ENCODE measurements around the gene KRT33B.
"Not testable (repeated sequence)": the region's sequence is repeated elsewhere in the genome, so short reads cannot be mapped to it uniquely, and the experiment has no call there.

Gene KRT33B

DNA sequence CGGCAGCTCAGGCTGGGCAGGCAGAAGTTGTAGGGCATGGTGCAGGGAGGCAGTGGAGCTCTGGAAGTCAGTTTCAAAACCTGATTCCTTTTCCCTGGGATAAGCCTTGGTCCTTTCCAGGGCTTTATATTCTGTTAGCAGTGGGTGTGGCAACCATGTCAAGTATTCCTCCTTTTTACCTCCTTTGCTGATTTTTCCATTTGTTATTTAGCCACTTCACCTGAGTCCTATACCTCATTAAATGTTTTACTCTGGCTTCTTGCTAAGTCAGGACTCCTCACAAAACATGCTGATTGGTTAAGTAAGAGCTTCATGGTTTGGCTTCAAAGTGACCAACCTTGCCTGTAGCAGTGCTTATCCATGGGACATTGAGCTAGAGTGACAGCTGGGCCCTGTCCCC lies at the start of gene KRT33B:
KRT33B (minus strand) TSS at position 101 of the 400 bp plus-strand sequence; CDS start at position 38, 63 bp downstream.
- intact Hi-C loops (cut with DNase I), result no loop called here
- DNase-seq, result no peak

DNA sequence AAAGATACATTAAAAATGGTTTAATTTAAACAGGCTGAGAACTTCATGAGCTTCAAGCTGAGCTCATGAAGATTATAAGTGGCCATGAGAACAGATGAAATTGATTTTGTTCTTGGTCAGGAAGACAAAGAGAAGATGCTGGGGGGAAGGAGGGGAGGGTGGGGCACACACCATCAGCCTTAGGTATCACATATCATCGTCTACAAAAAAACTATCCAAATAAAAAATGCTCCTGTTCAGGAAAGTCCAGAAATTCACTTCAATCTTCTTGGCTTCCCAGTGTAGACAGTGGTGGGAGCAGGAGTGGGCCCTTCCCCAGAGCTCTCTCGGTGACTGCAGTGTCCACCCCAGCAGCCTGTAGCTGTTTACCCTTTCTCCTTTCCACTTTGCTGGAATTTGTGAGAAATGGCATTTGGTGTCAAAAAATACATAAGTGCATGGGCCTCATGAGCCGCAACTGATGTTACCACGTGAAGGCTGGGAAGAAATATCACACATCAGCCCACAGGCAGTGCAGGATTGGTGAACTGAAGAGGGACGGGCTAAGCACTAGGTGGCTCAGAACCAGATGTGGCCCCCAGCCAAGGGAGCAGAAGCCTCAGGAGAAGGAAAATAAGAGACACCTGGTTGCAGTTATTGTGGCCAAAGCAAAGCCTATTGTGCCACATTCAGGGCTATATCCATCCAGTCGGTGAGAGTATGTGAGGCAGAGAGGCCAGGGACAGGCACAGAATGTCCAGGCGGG lies 48.7 kb upstream of the KRT33B start:
- no peak for DNase-seq
- intact Hi-C loops (cut with DNase I), result no loop called here

DNA sequence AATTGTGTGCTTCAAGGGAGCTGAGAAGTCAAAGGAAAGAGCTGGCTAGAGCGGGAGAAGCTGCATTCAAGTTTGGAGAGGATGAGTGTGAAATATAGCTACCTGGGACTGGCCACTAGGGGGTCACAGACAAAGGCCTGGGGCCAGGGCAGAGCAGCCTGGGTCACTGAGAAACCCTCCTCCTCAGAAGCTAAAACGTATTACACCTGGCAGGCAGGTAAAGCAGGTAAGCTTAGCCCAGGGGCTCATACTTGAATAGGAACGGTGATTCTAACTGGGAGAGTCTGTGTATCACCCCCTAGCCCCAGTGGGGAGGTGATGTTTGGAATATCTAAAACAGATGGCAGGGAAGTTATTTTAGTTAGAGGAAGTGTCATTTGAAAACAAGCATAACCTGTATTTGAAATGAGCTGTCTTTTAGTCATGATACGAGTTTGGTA lies 48.0 kb upstream of the KRT33B start:
- intact Hi-C loops (cut with DNase I), result no loop called here

DNA sequence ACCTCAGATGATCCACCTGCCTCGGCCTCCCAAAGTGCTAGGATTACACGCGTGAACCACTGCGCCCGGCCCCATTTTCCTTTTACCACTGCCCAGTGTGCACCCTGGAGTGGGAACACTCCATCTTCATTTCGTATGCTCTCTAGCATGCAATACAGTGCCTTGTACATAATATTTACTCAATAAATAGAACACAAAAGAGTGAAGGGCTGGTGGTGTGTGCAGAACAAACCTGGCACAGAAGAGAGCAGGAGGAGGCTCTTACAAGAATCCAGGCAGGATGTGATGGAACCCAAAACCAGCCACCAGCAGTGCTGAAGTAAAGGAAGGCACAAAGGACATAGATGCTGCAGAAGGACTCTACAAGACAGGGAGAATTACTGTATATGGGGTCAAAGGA lies 47.5 kb upstream of the KRT33B start:
- DNase-seq, result no peak
- intact Hi-C loops (cut with DNase I), result no loop called here

More for the DNA sequence above, 48.0 kb upstream of the KRT33B start:
- DNase-seq, result no peak

DNA sequence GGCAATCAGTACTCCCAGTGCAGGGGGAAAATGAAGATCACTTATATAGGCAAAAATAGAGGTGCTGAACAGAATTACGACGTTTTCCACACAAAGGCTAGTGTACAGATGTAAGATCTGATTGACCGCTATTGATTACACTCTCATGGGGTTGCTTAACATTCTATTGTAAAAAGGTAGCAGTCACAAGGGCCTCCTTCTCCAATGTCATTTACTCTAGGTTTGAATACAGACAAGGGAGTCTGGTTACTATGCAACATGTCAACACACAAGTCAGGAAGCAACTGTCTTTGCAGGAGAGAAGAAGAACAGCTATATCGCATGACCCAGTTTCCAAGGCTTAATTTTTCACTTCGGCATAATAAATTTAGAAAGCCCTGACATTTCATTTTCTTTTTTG lies 46.9 kb upstream of the KRT33B start:
- intact Hi-C loops (cut with DNase I), result no loop called here
- no peak for DNase-seq

DNA sequence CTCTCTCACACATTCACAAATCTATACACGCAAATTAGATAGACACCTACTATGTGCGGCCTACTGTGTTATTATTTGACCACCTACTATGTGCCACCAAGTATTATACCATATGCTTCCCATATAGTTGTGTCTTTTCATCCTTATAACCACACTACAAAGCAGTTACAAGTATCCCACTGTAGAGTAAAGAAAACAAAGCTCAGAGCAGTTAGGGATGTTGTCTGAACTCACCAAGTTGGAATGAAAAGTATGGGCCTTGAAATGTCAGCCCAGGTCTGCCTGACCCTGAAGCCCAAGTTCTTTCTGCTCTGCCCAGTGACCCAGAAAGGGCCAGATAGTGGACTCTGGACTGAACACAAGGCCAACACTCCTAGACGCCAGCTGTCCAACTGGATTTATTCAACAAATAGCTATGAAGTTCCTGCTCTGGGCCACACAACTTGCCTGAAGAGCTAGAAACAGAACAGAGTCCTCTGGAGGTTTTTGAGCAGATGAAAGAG lies 46.3 kb upstream of the KRT33B start:
- intact Hi-C loops (cut with DNase I), result no loop called here
- DNase-seq, result no peak

DNA sequence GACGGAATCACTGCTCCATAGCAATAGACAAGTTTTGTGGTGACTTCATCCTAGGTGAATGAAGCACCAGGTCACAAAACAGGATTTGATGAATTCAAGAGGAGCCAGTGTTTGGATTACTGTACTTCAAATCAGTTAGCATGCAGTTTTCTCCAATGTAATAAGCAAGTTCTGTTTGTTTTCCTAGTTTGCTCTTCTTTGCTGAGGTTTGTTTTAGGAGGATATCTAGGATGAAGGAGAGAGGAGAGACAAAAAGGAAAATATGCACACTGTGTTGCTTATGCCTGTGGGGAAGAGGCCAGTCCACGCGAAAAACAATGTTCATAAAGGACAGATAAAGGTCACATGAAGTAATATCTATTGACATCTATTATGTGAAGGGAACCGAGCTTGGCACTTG lies 45.8 kb upstream of the KRT33B start:
- intact Hi-C loops (cut with DNase I), result no loop called here
- no peak for DNase-seq

DNA sequence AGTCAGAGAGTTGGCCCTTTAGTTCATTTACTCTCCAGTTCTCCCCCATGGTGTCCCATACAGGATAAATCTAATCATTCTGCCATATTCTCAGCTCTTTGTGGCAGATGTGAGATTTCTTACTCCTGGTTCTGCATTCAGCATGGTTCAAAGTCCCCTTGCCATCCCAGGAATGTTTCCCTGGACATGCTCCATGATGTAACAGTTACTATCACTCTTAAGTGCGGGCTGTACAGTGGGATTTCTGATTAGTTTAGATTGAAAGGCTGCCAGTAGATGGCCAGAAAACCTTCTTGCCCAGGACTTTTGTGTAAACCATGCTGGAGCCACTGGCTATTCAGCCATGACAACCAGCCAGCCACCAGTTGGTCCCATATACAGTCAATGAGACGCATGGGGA lies 44.4 kb upstream of the KRT33B start:
- intact Hi-C loops (cut with DNase I), result no loop called here
- DNase-seq, result no peak

DNA sequence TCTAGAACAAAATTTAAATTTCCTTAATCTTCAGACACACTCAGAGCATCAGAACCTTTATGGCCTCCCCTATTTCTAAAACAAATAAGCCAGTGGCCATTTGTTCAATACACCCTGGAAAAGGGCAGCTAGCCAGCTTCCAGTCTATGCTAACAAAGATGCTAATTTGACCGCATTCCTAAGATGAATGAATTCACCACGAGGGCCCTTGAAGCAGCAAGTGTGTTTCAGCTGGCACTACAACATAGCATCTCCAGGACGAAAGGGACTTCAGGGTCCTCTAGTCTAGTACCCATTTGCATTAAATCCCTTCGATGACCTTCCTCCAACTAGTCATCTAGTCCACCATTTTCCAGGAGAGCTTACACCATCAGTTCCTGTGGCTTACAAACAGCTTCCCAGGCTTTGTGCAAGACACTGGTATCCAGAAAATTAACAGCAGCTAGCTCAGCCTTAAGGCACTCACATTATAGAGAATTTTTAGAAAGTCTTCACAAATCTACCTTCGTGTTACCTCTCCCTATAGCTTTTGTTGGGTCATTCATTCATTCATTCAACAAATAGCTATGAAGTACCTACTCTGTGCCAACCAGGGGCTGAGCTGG lies 43.8 kb upstream of the KRT33B start:
- intact Hi-C loops (cut with DNase I), result no loop called here
- DNase-seq, result no peak

DNA sequence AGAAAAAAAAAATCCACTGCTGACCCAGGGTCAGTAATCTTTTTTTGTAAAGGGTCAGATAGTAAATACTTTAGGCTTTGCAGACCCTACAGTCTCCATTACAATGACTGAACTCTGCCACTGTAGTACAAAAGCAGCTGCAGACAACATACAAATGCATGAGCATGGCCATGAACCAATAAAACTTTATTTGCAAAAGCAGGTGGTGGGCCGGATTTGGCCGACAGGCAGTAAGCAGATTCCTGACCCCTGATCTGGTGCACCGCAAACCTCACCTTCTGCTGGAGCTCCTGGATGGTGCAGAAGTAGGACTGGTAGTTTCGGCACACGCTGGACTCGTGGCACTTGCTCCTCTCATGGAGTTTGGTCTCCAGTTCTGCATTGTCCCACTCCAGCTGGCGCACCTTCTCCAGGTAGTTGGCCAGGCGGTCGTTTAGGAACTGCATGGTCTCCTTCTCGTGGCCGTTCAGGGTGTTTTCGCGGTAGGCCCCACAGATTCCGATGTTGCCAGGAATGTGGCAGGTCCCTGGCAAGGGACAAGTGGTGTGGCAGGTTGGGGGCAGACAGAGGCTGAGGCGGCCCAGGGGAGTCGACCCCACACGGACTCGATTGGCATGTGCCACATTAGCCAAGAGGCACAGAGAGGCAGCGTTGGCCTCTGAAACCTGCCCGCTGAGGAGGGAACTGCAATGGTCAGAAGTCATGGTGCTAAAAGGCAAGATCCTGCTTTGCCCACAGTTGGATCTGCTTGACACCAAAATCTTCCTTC lies 41.6 kb upstream of the KRT33B start:
- intact Hi-C loops (cut with DNase I), result no loop called here
- DNase-seq, result no peak

DNA sequence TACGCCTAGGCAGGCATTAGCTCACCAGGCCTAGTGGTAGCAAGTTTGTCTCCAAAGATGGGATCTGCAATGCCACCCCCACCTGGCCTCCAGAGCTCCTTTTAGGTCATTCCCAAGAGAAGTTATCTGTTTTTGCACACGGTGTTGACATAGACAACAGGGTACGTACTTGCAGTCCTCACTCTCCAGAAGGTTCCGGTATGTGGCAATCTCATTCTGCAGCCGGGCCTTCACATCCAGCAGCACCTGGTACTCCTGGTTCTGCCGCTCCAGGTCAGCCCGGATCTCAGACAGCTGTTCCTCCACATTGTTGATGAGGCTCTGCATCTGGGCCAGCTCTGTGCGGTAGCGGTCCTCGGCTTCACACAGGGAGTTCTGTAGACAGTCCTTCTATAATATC lies 37.6 kb upstream of the KRT33B start:
- no peak for DNase-seq
- intact Hi-C loops (cut with DNase I), result no loop called here

DNA sequence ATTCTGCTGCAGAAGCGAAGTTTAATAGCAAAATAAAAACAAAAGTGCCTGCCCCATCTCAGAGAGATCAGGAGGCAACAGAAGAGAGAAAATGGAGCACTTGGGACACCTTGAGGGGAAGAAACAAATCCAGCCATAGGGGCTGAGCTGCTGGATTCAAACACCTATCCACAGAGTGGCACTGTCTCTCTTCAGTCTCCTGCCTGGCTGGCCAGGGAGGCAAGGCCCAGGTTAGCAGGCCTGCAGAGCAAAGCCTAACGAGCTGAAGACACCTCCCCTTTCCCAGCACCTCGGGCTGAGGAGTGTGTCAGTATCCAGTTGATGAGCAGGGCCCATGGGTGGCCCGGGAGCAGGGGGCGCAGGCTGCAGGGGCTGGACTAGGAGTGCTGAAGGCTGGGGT lies 36.6 kb upstream of the KRT33B start:
- intact Hi-C loops (cut with DNase I), result no loop called here
- no peak for DNase-seq

DNA sequence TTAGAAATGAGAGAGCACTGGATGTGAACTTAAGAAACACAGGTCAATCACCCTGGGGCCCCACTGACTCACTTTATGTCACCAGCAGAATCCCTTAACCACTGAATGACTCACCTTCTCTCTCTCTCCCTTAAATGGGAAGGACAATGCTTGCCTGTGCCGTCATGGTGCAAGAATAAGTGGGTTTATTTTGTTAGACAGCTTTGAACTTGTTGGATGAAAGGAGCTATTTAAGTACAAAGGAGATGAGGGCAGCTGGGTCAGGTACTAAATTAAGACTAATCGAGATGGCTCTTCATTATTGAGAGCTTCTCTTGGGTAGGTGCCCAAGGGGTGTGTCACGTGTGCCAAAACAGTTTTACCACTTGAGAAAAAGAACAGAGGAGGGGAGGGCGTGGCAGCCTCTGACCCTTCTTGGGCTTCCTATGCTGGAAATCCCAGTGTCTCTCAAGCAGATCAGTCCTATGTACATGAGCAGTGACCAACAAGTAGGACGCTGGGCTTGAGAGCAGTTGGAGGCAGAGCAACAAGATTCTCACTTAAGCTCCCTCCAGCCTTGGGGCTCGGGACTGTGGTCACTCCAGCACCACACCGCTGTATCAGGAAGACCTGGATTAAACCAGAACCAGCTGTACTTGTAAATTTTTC lies 34.5 kb upstream of the KRT33B start:
- intact Hi-C loops (cut with DNase I), result no loop called here
- no peak for DNase-seq

DNA sequence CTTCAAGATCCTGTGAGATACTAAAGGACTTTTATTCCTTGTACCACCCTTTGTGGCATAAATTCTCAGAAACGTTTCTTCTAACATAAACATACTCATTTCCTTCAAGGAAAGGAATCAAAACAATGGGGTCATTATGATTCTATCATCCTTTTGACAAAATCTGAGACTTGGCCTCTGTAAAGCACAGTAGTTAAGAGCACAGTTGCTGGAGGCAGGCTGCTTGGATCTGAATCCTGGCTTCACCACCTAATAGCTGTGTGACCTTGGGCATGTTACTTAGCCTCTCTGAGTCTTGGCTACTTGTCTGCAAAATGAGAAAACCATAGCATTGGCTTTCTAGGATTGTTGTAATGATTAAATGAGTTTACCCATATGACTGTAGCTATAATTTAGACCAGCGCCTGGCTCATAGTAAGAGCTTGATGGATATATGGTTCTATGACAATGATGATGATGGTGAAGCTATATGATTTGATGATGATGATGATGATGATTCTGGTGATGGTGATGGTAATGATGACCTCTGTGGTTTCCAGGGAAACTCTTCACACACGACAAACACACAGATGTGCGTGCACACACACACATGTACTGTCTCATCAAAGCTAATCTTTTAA lies 33.9 kb upstream of the KRT33B start:
- intact Hi-C loops (cut with DNase I), result no loop called here
- DNase-seq, result no peak

DNA sequence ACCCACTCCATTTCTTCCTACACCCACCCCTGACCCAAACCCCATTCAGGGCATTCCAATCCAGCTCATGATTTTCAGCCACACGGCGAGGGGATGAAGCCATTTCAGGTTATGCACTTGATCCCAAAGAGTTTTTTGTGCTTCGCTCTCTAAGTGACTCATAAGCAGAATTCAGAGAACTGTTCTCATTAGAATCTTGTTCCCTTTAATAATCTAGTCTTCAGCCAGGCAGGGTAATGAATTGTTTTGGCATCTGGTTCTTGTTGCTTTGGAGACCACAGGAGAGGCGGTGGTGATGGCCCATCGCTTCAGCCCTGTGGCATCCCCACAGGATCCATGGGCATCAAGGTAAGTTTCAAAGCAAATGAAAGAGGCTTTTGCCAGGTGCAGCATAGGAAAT lies 32.5 kb upstream of the KRT33B start:
- no peak for DNase-seq
- intact Hi-C loops (cut with DNase I), result no loop called here

DNA sequence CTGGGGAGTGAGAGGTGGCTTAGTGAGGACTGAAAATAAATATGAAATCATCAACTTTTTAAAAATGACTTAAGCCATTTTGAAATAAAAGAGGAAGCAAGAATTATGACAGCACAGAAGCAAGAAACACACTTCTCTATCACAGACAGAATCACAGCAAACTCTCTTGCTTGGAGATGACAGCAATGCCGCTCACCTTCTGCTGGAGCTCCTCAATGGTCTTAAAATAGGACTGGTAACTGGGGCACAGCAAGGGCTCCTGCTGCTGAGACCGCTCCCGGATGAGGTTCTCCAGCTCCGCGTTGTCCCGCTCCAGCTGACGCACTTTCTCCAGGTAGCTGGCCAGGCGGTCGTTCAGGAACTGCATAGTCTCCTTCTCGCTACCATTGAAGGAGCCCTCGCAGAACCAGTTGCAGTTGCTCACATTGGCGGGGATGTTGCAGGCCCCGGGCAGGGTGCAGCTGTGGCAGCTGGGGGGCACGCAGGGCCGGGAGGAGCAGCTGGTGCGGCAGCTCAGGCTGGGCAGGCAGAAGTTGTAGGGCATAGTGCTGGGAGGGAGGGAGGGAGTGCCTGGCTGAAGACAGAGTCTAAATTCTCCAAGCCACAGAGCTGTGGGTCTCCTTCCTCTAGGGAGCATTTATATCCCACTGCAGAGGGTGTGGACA lies 27.5 kb upstream of the KRT33B start, which contains the start of gene KRT31:
KRT31 (minus strand) TSS at position 613 of the 665 bp plus-strand sequence; CDS start at position 544, 69 bp downstream.
- no peak for DNase-seq
- intact Hi-C loops (cut with DNase I), result no loop called here

DNA sequence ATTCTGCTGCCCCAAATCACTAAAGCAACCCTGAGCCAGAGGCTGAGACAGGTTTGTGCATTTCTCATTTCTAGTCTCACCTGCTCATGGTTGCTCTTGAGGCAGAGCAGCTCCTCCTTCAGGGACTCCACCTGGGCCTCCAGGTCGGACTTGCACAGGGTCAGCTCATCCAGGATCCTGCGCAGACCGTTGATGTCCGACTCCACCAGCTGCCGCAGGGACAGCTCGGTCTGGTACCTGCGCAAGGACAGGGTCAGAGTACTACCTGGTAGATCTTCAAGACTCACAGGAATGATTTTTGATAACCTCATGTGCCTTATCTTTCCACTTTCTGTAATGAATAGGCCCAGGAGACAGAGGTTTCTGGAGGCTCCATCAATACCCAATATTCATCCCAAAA lies 26.7 kb upstream of the KRT33B start:
- peak in 1 of 10 donors; percentile 75 for DNase-seq
- intact Hi-C loops (cut with DNase I), result no loop called here

DNA sequence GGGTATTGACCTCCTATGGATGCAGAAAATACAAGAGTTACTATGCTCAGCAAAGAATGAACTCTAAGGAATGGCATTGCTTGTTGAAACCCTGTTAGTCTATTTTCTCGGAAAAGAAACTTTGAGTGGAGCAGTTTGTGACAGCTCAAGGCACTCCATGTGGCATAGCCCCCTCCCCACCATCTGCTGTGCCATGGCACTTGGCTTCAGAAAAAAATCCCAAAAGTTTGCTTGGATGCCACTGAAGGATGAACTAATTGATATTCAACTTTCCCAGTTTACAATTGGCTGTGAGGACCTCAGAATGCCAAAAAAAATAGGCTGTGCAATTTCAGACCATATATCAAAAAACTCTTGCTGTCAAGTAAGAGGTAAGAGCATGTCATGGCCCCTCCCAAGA lies 26.0 kb upstream of the KRT33B start:
- intact Hi-C loops (cut with DNase I), result no loop called here
- DNase-seq, result no peak

DNA sequence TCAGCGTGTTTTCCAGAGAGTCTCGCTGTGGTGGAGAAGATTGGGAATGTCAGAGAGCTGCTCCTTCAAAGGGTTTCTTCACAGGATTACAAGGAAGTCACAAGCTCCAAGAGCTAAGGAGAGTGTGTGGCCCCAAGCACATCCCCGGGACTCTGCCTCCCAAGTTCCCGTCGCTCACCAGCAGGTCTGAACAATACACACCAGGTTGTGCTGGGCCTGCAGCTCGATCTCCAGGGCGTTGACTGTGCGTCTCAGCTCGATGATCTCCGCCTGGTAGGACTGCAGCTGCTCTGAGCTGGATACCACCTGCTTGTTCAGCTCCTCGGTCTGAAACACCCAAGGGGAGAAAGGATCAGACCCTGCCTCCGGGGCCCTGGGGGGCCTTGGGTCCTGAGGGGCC lies 25.4 kb upstream of the KRT33B start:
- DNase-seq; intact Hi-C loops (cut with DNase I): not testable (repeated sequence)
